ENCODE results near the gene NINJ2. TPM values are rescaled to one million over a fixed set of nuclear protein-coding genes. Genes with fewer than 3 reads are reported as not detected.

Gene NINJ2
- total and polyA plus RNA-seq, 4 donors = 5.8 to 28.4 (median 14.3) TPM

- H3K4me3 ChIP-seq = no peak overlapping the region
- DNase-seq = peak; percentile 21 to 37 (median 32)
- H3K9me3 ChIP-seq (ENCODE audit: control insufficient read depth in 4 of 4, insufficient read depth in 3 of 4, low read length in 3 of 4) = no peaks in the 10 kb centered on the region
- H3K4me1 ChIP-seq (ENCODE audit: control insufficient read depth in 5 of 5, insufficient read depth in 5 of 5, low read length in 5 of 5) = peaks cover 1 to 8% (median 6%) of the 10 kb centered on the region in 5 donors
- WGBS, 2 donors = 48 to 66% methylated on average over 16 of the region's 16 CpGs
- no peak for TF ChIP-seq CTCF (IDR thresholded peaks at IDR 0.05; ENCODE audit: control extremely low read depth, extremely low read depth)
- ATAC-seq (ENCODE audit: insufficient read depth, low FRiP score) = no peak
- H3K27me3 ChIP-seq (ENCODE audit: control insufficient read depth in 3 of 3, insufficient read depth in 3 of 3, low read length in 2 of 3) = no peaks in the 10 kb centered on the region
- H3K27ac ChIP-seq (ENCODE audit: low read depth in 1 of 2, low read length in 1 of 2) = peak overlapping the region in 1 of 2 donors; percentile 90
- H3K9ac ChIP-seq (ENCODE audit: insufficient read depth in 1 of 2, low read length in 2 of 2) = no peak overlapping the region
- H3K36me3 ChIP-seq (ENCODE audit: control insufficient read depth in 4 of 4, insufficient read depth in 4 of 4, low read length in 4 of 4) = no peaks in the 10 kb centered on the region
Measured at GRCh38 chr12:591167-592023, 71.8 kb downstream of the NINJ2 start.

- Histone ChIP-seq H3K36me3 (ENCODE audit: control insufficient read depth in 4 of 4, insufficient read depth in 4 of 4, low read length in 4 of 4) (no peaks in the 10 kb centered on the region), H3K9me3 (ENCODE audit: control insufficient read depth in 4 of 4, insufficient read depth in 3 of 4, low read length in 3 of 4) (no peaks in the 10 kb centered on the region), H3K4me1 (ENCODE audit: control insufficient read depth in 5 of 5, insufficient read depth in 5 of 5, low read length in 5 of 5) (peaks cover 1 to 8% (median 6%) of the 10 kb centered on the region in 5 donors), H3K4me3 (no peak overlapping the region), H3K27me3 (ENCODE audit: control insufficient read depth in 3 of 3, insufficient read depth in 3 of 3, low read length in 2 of 3) (no peaks in the 10 kb centered on the region), H3K27ac (ENCODE audit: low read depth in 1 of 2, low read length in 1 of 2) (peak overlapping the region in 1 of 2 donors; percentile 92), H3K9ac (ENCODE audit: insufficient read depth in 1 of 2, low read length in 2 of 2) (no peak overlapping the region)
- TF ChIP-seq CTCF (IDR thresholded peaks at IDR 0.05; ENCODE audit: control extremely low read depth, extremely low read depth) = no peak
- WGBS, 2 donors = 81 to 91% methylated on average over 14 of the region's 14 CpGs
- ATAC-seq (ENCODE audit: insufficient read depth, low FRiP score) (no peak), DNase-seq (no peak)
Measured at GRCh38 chr12:590206-590750, 73.0 kb downstream of the NINJ2 start.

GRCh38 chr12:588646-589045, 74.6 kb downstream of the NINJ2 start:
- DNase-seq (no peak), ATAC-seq (ENCODE audit: insufficient read depth, low FRiP score) (no peak)
- WGBS, 2 donors = 98 to 99% methylated on average over 4 of the region's 4 CpGs
- peak overlapping the region in 1 of 2 donors; percentile 26 for H3K27ac ChIP-seq (ENCODE audit: low read depth in 1 of 2, low read length in 1 of 2)
- H3K4me1 ChIP-seq (ENCODE audit: control insufficient read depth in 5 of 5, insufficient read depth in 5 of 5, low read length in 5 of 5) = peaks cover 1 to 8% (median 6%) of the 10 kb centered on the region in 5 donors
- H3K9ac ChIP-seq (ENCODE audit: insufficient read depth in 1 of 2, low read length in 2 of 2) = no peak overlapping the region
- H3K36me3 ChIP-seq (ENCODE audit: control insufficient read depth in 4 of 4, insufficient read depth in 4 of 4, low read length in 4 of 4) = no peaks in the 10 kb centered on the region
- no peak overlapping the region for H3K4me3 ChIP-seq
- no peaks in the 10 kb centered on the region for H3K27me3 ChIP-seq (ENCODE audit: control insufficient read depth in 3 of 3, insufficient read depth in 3 of 3, low read length in 2 of 3)
- no peak for TF ChIP-seq CTCF (IDR thresholded peaks at IDR 0.05; ENCODE audit: control extremely low read depth, extremely low read depth)
- H3K9me3 ChIP-seq (ENCODE audit: control insufficient read depth in 4 of 4, insufficient read depth in 3 of 4, low read length in 3 of 4) = no peaks in the 10 kb centered on the region

All from lung (tissue), 12 donors.